Astrocyte (in vitro differentiated cells and primary cell): ENCODE results near the gene MED1. TPM values are rescaled to one million over a fixed set of nuclear protein-coding genes. Genes with fewer than 3 reads are reported as not detected.

ENCODE experiments used
- DNase-seq: peaks from one replicate; pipeline ENCODE4 v3.0.0-alpha.2; 2010; ENCODE audit warnings: low read depth
- FAIRE-seq: peaks from 2 replicates; lab custom pipeline; 2011; peaks lifted over from hg19 to GRCh38; lab: Jason Lieb, UNC
- H2AFZ ChIP-seq: 2 replicates; pipeline ENCODE4 v1.6.0; 2012; ENCODE audit warnings: low read depth, low read length, inconsistent platforms
- H3K27ac ChIP-seq: 2 replicates; pipeline ENCODE4 v1.5.1; 2011; ENCODE audit warnings: low read depth, low read length, inconsistent platforms
- H3K27me3 ChIP-seq: 2 replicates; pipeline ENCODE4 v1.6.0; 2011; ENCODE audit warnings: low read length, inconsistent platforms; ENCODE audit not compliant: insufficient read depth
- H3K36me3 ChIP-seq: 2 replicates; pipeline ENCODE4 v1.5.1; 2011; ENCODE audit warnings: low read length, inconsistent platforms; ENCODE audit not compliant: insufficient read depth
- H3K4me1 ChIP-seq: 2 replicates; pipeline ENCODE4 v1.5.1; 2011; ENCODE audit warnings: low read length, inconsistent platforms; ENCODE audit not compliant: insufficient read depth
- H3K4me2 ChIP-seq: 2 replicates; pipeline ENCODE4 v1.6.0; 2012; ENCODE audit warnings: low read length, inconsistent platforms
- H3K4me3 ChIP-seq: 2 replicates; pipeline ENCODE4 v1.5.1; 2011; ENCODE audit warnings: low read depth, mild to moderate bottlenecking, low read length, inconsistent platforms; ENCODE audit not compliant: insufficient read depth
- H3K79me2 ChIP-seq: 2 replicates; pipeline ENCODE4 v1.6.0; 2012; ENCODE audit warnings: mild to moderate bottlenecking, low read length, inconsistent platforms; ENCODE audit not compliant: insufficient read depth
- H3K9ac ChIP-seq: 2 replicates; pipeline ENCODE4 v1.6.0; 2012; ENCODE audit warnings: mild to moderate bottlenecking, low read length, inconsistent platforms
- H3K9me3 ChIP-seq: 2 replicates; pipeline ENCODE4 v1.5.1; 2012; ENCODE audit warnings: low read depth, mild to moderate bottlenecking, low read length, inconsistent platforms; ENCODE audit not compliant: insufficient read depth
- H4K20me1 ChIP-seq: 2 replicates; pipeline ENCODE4 v1.6.0; 2012; ENCODE audit warnings: low read length, inconsistent platforms; ENCODE audit not compliant: insufficient read depth
- H3K27ac Mint-ChIP-seq: one replicate; pipeline ENCODE4 v1.8.0; 2021; ENCODE audit warnings: mild to moderate bottlenecking, mixed read lengths; ENCODE audit not compliant: unreplicated experiment
- H3K27me3 Mint-ChIP-seq: one replicate; pipeline ENCODE4 v1.8.0; 2021; ENCODE audit warnings: low read depth, mixed read lengths; ENCODE audit not compliant: unreplicated experiment
- H3K36me3 Mint-ChIP-seq: one replicate; pipeline ENCODE4 v1.8.0; 2021; ENCODE audit warnings: low read depth, mixed read lengths; ENCODE audit not compliant: unreplicated experiment
- H3K4me1 Mint-ChIP-seq: one replicate; pipeline ENCODE4 v1.8.0; 2021; ENCODE audit warnings: low read depth, mixed read lengths; ENCODE audit not compliant: unreplicated experiment
- H3K4me3 Mint-ChIP-seq: one replicate; pipeline ENCODE4 v1.8.0; 2021; ENCODE audit warnings: mild to moderate bottlenecking, moderate library complexity, mixed read lengths; ENCODE audit not compliant: unreplicated experiment
- H3K9me3 Mint-ChIP-seq: one replicate; pipeline ENCODE4 v1.8.0; 2021; ENCODE audit warnings: mild to moderate bottlenecking, mixed read lengths; ENCODE audit not compliant: unreplicated experiment
- CTCF ChIP-seq: IDR thresholded peaks from 2 replicates; pipeline ENCODE4 v1.5.1; 2011; ENCODE audit warnings: low read depth, mild to moderate bottlenecking, inconsistent platforms, low read length, moderate library complexity; ENCODE audit not compliant: insufficient read depth
- EZH2 ChIP-seq: IDR thresholded peaks from 2 replicates; pipeline ENCODE4 v1.6.1; 2012; ENCODE audit warnings: mild to moderate bottlenecking, low read length, inconsistent platforms; ENCODE audit not compliant: insufficient read depth
- total RNA-seq: library from RNA; stranded (reverse); gene quantifications from 2 replicates; pipeline ENCODE4 v1.2.1, GENCODE V29; 2021

Gene MED1
- total RNA-seq, 1 donor from 2014 or later, result 46.6 TPM

GRCh38 chr17:39486242-39486641 lies 35.2 kb upstream of the MED1 start:
- Histone ChIP-seq H3K9me3 (no peaks in the 10 kb centered on the region), H3K4me3 (no peak overlapping the region), H3K36me3 (peaks cover 9% of the 10 kb centered on the region), H2AFZ (no peak overlapping the region), H3K4me2 (peak overlapping the region; percentile 32), H4K20me1 (peaks cover 20% of the 10 kb centered on the region), H3K4me1 (peaks cover 15% of the 10 kb centered on the region), H3K79me2 (peaks cover 41% of the 10 kb centered on the region), H3K27ac (peak overlapping the region; percentile 51), H3K27me3 (no peaks in the 10 kb centered on the region), H3K9ac (no peak overlapping the region)
- Mint-ChIP-seq H3K4me3 (no peak overlapping the region), H3K36me3 (no peaks in the 10 kb centered on the region), H3K27ac (peak overlapping the region; percentile 89), H3K4me1 (peaks cover 18% of the 10 kb centered on the region), H3K27me3 (no peaks in the 10 kb centered on the region), H3K9me3 (no peaks in the 10 kb centered on the region)
- DNase-seq, result peak; percentile 42
- TF ChIP-seq EZH2 (no peak), CTCF (no peak)
- FAIRE-seq, result no peak

- Histone ChIP-seq H4K20me1 (peaks cover 20% of the 10 kb centered on the region), H3K4me1 (peaks cover 15% of the 10 kb centered on the region), H2AFZ (no peak overlapping the region), H3K27ac (peak overlapping the region; percentile 51), H3K9ac (no peak overlapping the region), H3K4me2 (no peak overlapping the region), H3K4me3 (no peak overlapping the region), H3K36me3 (peaks cover 3% of the 10 kb centered on the region), H3K79me2 (peaks cover 44% of the 10 kb centered on the region), H3K27me3 (no peaks in the 10 kb centered on the region), H3K9me3 (no peaks in the 10 kb centered on the region)
- H3K27me3 Mint-ChIP-seq, result no peaks in the 10 kb centered on the region
- H3K36me3 Mint-ChIP-seq, result no peaks in the 10 kb centered on the region
- H3K4me3 Mint-ChIP-seq, result peak overlapping the region; percentile 60
- DNase-seq (peak; percentile 96), FAIRE-seq (no peak)
- peak overlapping the region; percentile 89 for H3K27ac Mint-ChIP-seq
- H3K4me1 Mint-ChIP-seq, result peaks cover 18% of the 10 kb centered on the region
- H3K9me3 Mint-ChIP-seq, result no peaks in the 10 kb centered on the region
- TF ChIP-seq CTCF, result no peak
- no peak for TF ChIP-seq EZH2
Observed at GRCh38 chr17:39485555-39485954, 34.5 kb upstream of the MED1 start.

- Histone ChIP-seq H3K27ac (no peak overlapping the region), H3K36me3 (no peaks in the 10 kb centered on the region), H3K4me2 (no peak overlapping the region), H3K4me1 (peaks cover 15% of the 10 kb centered on the region), H3K27me3 (no peaks in the 10 kb centered on the region), H3K9ac (no peak overlapping the region), H4K20me1 (peaks cover 29% of the 10 kb centered on the region), H3K4me3 (no peak overlapping the region), H2AFZ (no peak overlapping the region), H3K79me2 (peaks cover 52% of the 10 kb centered on the region), H3K9me3 (no peaks in the 10 kb centered on the region)
- no peaks in the 10 kb centered on the region for H3K9me3 Mint-ChIP-seq
- no peak for DNase-seq
- peaks cover 18% of the 10 kb centered on the region for H3K4me1 Mint-ChIP-seq
- no peaks in the 10 kb centered on the region for H3K27me3 Mint-ChIP-seq
- no peak overlapping the region for H3K4me3 Mint-ChIP-seq
- H3K36me3 Mint-ChIP-seq, result peaks cover 2% of the 10 kb centered on the region
- TF ChIP-seq EZH2, result no peak
- no peak for TF ChIP-seq CTCF
- FAIRE-seq, result no peak
- H3K27ac Mint-ChIP-seq, result no peak overlapping the region
Observed at GRCh38 chr17:39484178-39484577, 33.1 kb upstream of the MED1 start.
